ELF-1 (cell line): ENCODE measurements around the gene TEX47.

ENCODE experiments used
- DNase-seq: peaks from one replicate; pipeline ENCODE4 v3.0.0-alpha.2; 2016; ENCODE audit warnings: low read depth, low spot score

The TEX47 gene

GRCh38 chr7:88746126-88746525 is 49.4 kb downstream of the TEX47 start:
- DNase-seq: no peak
